Measurements from ENCODE around the gene CCDC12.

The CCDC12 gene

GRCh38 chr3:46993292-46993691 lies 16.7 kb upstream of the CCDC12 start:
- no peak for TF ChIP-seq CTCF (IDR thresholded peaks at IDR 0.05; ENCODE audit: extremely low read depth, missing control alignments)
- DNase-seq (ENCODE audit: low spot score), result no peak

- no peak for DNase-seq (ENCODE audit: low spot score)
- TF ChIP-seq CTCF (IDR thresholded peaks at IDR 0.05; ENCODE audit: extremely low read depth, missing control alignments), result no peak
Observed at GRCh38 chr3:46992231-46992630, 15.7 kb upstream of the CCDC12 start.

- DNase-seq (ENCODE audit: low spot score), result no peak
- TF ChIP-seq CTCF (IDR thresholded peaks at IDR 0.05; ENCODE audit: extremely low read depth, missing control alignments), result no peak
Observed at GRCh38 chr3:46991406-46992165, 15.0 kb upstream of the CCDC12 start.

GRCh38 chr3:46990573-46991374 lies 14.2 kb upstream of the CCDC12 start:
- DNase-seq (ENCODE audit: low spot score), result no peak
- TF ChIP-seq CTCF (IDR thresholded peaks at IDR 0.05; ENCODE audit: extremely low read depth, missing control alignments), result no peak

- TF ChIP-seq CTCF (IDR thresholded peaks at IDR 0.05; ENCODE audit: extremely low read depth, missing control alignments), result no peak
- no peak for DNase-seq (ENCODE audit: low spot score)
Observed at GRCh38 chr3:46989146-46989810, 12.7 kb upstream of the CCDC12 start.

GRCh38 chr3:46988616-46989015 lies 12.1 kb upstream of the CCDC12 start:
- DNase-seq (ENCODE audit: low spot score), result no peak
- no peak for TF ChIP-seq CTCF (IDR thresholded peaks at IDR 0.05; ENCODE audit: extremely low read depth, missing control alignments)

All from GM20000 (cell line).